ENCODE data around the gene MAEL. TPM values are rescaled to one million over a fixed set of nuclear protein-coding genes. Genes with fewer than 3 reads are reported as not detected.
A peak's percentile ranks its signal among the peaks of the same experiment; 100 is the strongest.

Gene MAEL
- total and polyA plus RNA-seq, 9 donors: 0.27 to 1.1 (median 0.39) TPM

- H3K27me3 ChIP-seq (ENCODE audit: control insufficient read depth, insufficient read depth, low read length): peaks cover 3% of the 10 kb centered on the region
- no peak overlapping the region for H3K27ac ChIP-seq (ENCODE audit: low read length)
- no peaks in the 10 kb centered on the region for H3K4me1 ChIP-seq (ENCODE audit: control insufficient read depth, insufficient read depth, low read length)
- peak overlapping the region; percentile 22 for H3K4me3 ChIP-seq (ENCODE audit: low read length)
- peak; percentile 68 for DNase-seq
- H3K36me3 ChIP-seq (ENCODE audit: control insufficient read depth, insufficient read depth, low read length): no peaks in the 10 kb centered on the region
- WGBS (ENCODE audit: insufficient coverage): 10% methylated on average over 8 of the region's 31 CpGs
- H3K9me3 ChIP-seq (replicated peaks; ENCODE audit: control insufficient read depth, low read depth, low read length): no peaks in the 10 kb centered on the region
Observed at GRCh38 chr1:167066333-167067122, 77.4 kb downstream of the MAEL start.

GRCh38 chr1:167067904-167068303, 78.8 kb downstream of the MAEL start:
- no CpG with 5 or more reads among the region's 3 CpGs for WGBS (ENCODE audit: insufficient coverage)
- H3K27ac ChIP-seq (ENCODE audit: low read length): no peak overlapping the region
- no peak overlapping the region for H3K4me3 ChIP-seq (ENCODE audit: low read length)
- no peaks in the 10 kb centered on the region for H3K36me3 ChIP-seq (ENCODE audit: control insufficient read depth, insufficient read depth, low read length)
- no peaks in the 10 kb centered on the region for H3K4me1 ChIP-seq (ENCODE audit: control insufficient read depth, insufficient read depth, low read length)
- peaks cover 3% of the 10 kb centered on the region for H3K27me3 ChIP-seq (ENCODE audit: control insufficient read depth, insufficient read depth, low read length)
- no peak for DNase-seq
- H3K9me3 ChIP-seq (replicated peaks; ENCODE audit: control insufficient read depth, low read depth, low read length): no peaks in the 10 kb centered on the region

GRCh38 chr1:167068761-167069160, 79.7 kb downstream of the MAEL start:
- WGBS (ENCODE audit: insufficient coverage): 91% methylated on average over 7 of the region's 13 CpGs
- peaks cover 3% of the 10 kb centered on the region for H3K27me3 ChIP-seq (ENCODE audit: control insufficient read depth, insufficient read depth, low read length)
- no peaks in the 10 kb centered on the region for H3K9me3 ChIP-seq (replicated peaks; ENCODE audit: control insufficient read depth, low read depth, low read length)
- no peak overlapping the region for H3K27ac ChIP-seq (ENCODE audit: low read length)
- no peaks in the 10 kb centered on the region for H3K4me1 ChIP-seq (ENCODE audit: control insufficient read depth, insufficient read depth, low read length)
- no peak for DNase-seq
- H3K4me3 ChIP-seq (ENCODE audit: low read length): no peak overlapping the region
- H3K36me3 ChIP-seq (ENCODE audit: control insufficient read depth, insufficient read depth, low read length): no peaks in the 10 kb centered on the region

GRCh38 chr1:167071286-167071685, 82.2 kb downstream of the MAEL start:
- Histone ChIP-seq H3K36me3 (ENCODE audit: control insufficient read depth, insufficient read depth, low read length) (no peaks in the 10 kb centered on the region), H3K4me3 (ENCODE audit: low read length) (no peak overlapping the region), H3K27ac (ENCODE audit: low read length) (no peak overlapping the region), H3K4me1 (ENCODE audit: control insufficient read depth, insufficient read depth, low read length) (no peaks in the 10 kb centered on the region), H3K27me3 (ENCODE audit: control insufficient read depth, insufficient read depth, low read length) (no peaks in the 10 kb centered on the region), H3K9me3 (replicated peaks; ENCODE audit: control insufficient read depth, low read depth, low read length) (no peaks in the 10 kb centered on the region)
- no peak for DNase-seq
- WGBS (ENCODE audit: insufficient coverage): 97% methylated on average over 6 of the region's 8 CpGs

Other genes starting within 250 kb of the MAEL start
- gene POGK, start 149.8 kb upstream of the MAEL start, total RNA-seq: 15.9 TPM
- 10 to 100 TPM; 12.8 to 21.1 (median 15.0) TPM for gene POGK, start 149.8 kb upstream of the MAEL start, polyA plus RNA-seq (ENCODE audit: insufficient read depth in 1 of 8, insufficient read length in 8 of 8, low replicate concordance in 1 of 8)
- gene TADA1, start 113.0 kb upstream of the MAEL start, total RNA-seq: 12.7 TPM
- gene TADA1, start 113.0 kb upstream of the MAEL start, polyA plus RNA-seq (ENCODE audit: insufficient read depth in 1 of 8, insufficient read length in 8 of 8, low replicate concordance in 1 of 8): 10 to 100 TPM; 11.4 to 14.6 (median 12.8) TPM
- gene ILDR2, start 13.7 kb upstream of the MAEL start, total RNA-seq: 2.5 TPM
- 1 to 10 TPM; 1.6 to 3.4 (median 2.4) TPM for gene ILDR2, start 13.7 kb upstream of the MAEL start, polyA plus RNA-seq (ENCODE audit: insufficient read depth in 1 of 8, insufficient read length in 8 of 8, low replicate concordance in 1 of 8)
- 0.04 TPM for gene GPA33, start 101.1 kb downstream of the MAEL start, total RNA-seq
- 1 to 10 TPM in 1 of 8 donors, under 1 TPM in 6, not detected in 1; 0.07 to 3.7 (median 0.12) TPM for gene GPA33, start 101.1 kb downstream of the MAEL start, polyA plus RNA-seq (ENCODE audit: insufficient read depth in 1 of 8, insufficient read length in 8 of 8, low replicate concordance in 1 of 8)
- 49.6 TPM for gene STYXL2, start 104.8 kb downstream of the MAEL start, total RNA-seq
- gene STYXL2, start 104.8 kb downstream of the MAEL start, polyA plus RNA-seq (ENCODE audit: insufficient read depth in 1 of 8, insufficient read length in 8 of 8, low replicate concordance in 1 of 8): 100 to 1,000 TPM in 3 of 8 donors, 10 to 100 TPM in 5; 73.9 to 119 (median 98.0) TPM
- 6.9 TPM for gene POU2F1, start 231.6 kb downstream of the MAEL start, total RNA-seq
- 1 to 10 TPM; 4.5 to 6.7 (median 5.5) TPM for gene POU2F1, start 231.6 kb downstream of the MAEL start, polyA plus RNA-seq (ENCODE audit: insufficient read depth in 1 of 8, insufficient read length in 8 of 8, low replicate concordance in 1 of 8)